AG04450 (cell line): ENCODE results near the gene CDV3. TPM values are rescaled to one million over a fixed set of nuclear protein-coding genes. Genes with fewer than 3 reads are reported as not detected.
A peak's percentile ranks its signal among the peaks of the same experiment; 100 is the strongest.

Source experiments
- CTCF ChIA-PET: fragments of 300-600, 350-600 bp; formaldehyde crosslinking; extraction: SDS; loops from one replicate; lab custom pipeline; 2022; ENCODE audit warnings: antibody characterized with exemption, inconsistent platforms; lab: Charles Lee
- POLR2A ChIA-PET: fragments of 350-600 bp; formaldehyde crosslinking; extraction: SDS; loops from one replicate; lab custom pipeline; 2021; ENCODE audit warnings: antibody characterized with exemption, inconsistent platforms; lab: Yijun Ruan, JAX
- DNase-seq: peaks from one replicate; pipeline ENCODE4 v3.0.0-alpha.2; 2011; ENCODE audit warnings: low read depth, low spot score
- H3K27ac ChIP-seq: one replicate; pipeline ENCODE4 v1.5.1; 2012; ENCODE audit warnings: low read depth, low read length, control low read depth
- H3K27me3 ChIP-seq: one replicate; pipeline ENCODE4 v1.6.0; 2012; ENCODE audit warnings: low read length; ENCODE audit not compliant: control insufficient read depth, insufficient read depth
- H3K4me3 ChIP-seq: 2 replicates; pipeline ENCODE4 v1.5.1; 2011; ENCODE audit warnings: mild to moderate bottlenecking, low read depth, low read length, control low read depth
- H3K9me3 ChIP-seq: 2 replicates; pipeline ENCODE4 v1.5.1; 2012; ENCODE audit warnings: low read length; ENCODE audit not compliant: control insufficient read depth, insufficient read depth
- CTCF ChIP-seq: IDR thresholded peaks from 2 replicates; pipeline ENCODE4 v1.5.1; 2011; ENCODE audit warnings: low read depth, low read length, control low read depth, inconsistent platforms
- polyA plus RNA-seq: library from polyadenylated mRNA; depleted of rRNA; stranded (reverse); fragments of >200 nt; gene quantifications from 2 replicates; pipeline ENCODE4 v1.2.3, GENCODE V29; 2011

Gene CDV3
- polyA plus RNA-seq, 1 experiment, result 164 TPM

- Histone ChIP-seq H3K4me3 (no peak overlapping the region), H3K27me3 (no peaks in the 10 kb centered on the region), H3K9me3 (no peaks in the 10 kb centered on the region; the same call in 1 of the 2 replicates), H3K27ac (no peak overlapping the region)
- POLR2A ChIA-PET, result interaction anchor here (0.7 to 2.3 kb wide), 5 partner anchors 10 to 272 kb away, joined by 3 to 8 read pairs (median 4); partner anchors contain the start of gene CDV3
- no peak for DNase-seq
- CTCF ChIA-PET, result interaction anchor here (0.6 to 2.2 kb wide), 5 partner anchors 9 to 101 kb away, joined by 3 to 9 read pairs (median 4); partner anchors contain the start of gene CDV3
- TF ChIP-seq CTCF, result no peak
Observed at GRCh38 chr3:133563816-133564215, 9.7 kb upstream of the CDV3 start.

GRCh38 chr3:133568294-133569014, 5.0 kb upstream of the CDV3 start:
- H3K27me3 ChIP-seq, result no peaks in the 10 kb centered on the region
- H3K27ac ChIP-seq, result peak overlapping the region; percentile 40
- POLR2A ChIA-PET, result interaction anchor here (0.7 to 0.9 kb wide), 2 partner anchors 21 to 24 kb away, joined by 3 read pairs; no protein-coding TSS in a partner anchor
- no peak overlapping the region for H3K4me3 ChIP-seq
- CTCF ChIA-PET, result interaction anchor here (1.0 to 2.4 kb wide), 2 partner anchors 10 to 80 kb away, joined by 3 to 6 read pairs; no protein-coding TSS in a partner anchor
- no peak for DNase-seq
- no peak for TF ChIP-seq CTCF
- H3K9me3 ChIP-seq, result no peaks in the 10 kb centered on the region

GRCh38 chr3:133570139-133570936, 3.1 kb upstream of the CDV3 start:
- Histone ChIP-seq H3K4me3 (no peak overlapping the region), H3K27me3 (no peaks in the 10 kb centered on the region), H3K27ac (peak overlapping the region; percentile 76), H3K9me3 (no peaks in the 10 kb centered on the region)
- no peak for TF ChIP-seq CTCF
- ChIA-PET CTCF (interaction anchor here (0.8 to 2.4 kb wide), 5 partner anchors 8 to 844 kb away, joined by 3 to 6 read pairs (median 3); no protein-coding TSS in a partner anchor), POLR2A (interaction anchor here (0.6 to 1.8 kb wide), 5 partner anchors 8 to 338 kb away, joined by 3 to 7 read pairs (median 3); no protein-coding TSS in a partner anchor)
- no peak for DNase-seq

GRCh38 chr3:133570937-133571320, 2.6 kb upstream of the CDV3 start:
- no peak overlapping the region for H3K4me3 ChIP-seq
- POLR2A ChIA-PET, result interaction anchor here (0.6 to 1.8 kb wide), 2 partner anchors 8 to 21 kb away, joined by 3 to 4 read pairs; no protein-coding TSS in a partner anchor
- CTCF ChIA-PET, result interaction anchor here (0.8 kb wide), 1 partner anchor 97 kb away, joined by 3 read pairs; no protein-coding TSS in a partner anchor
- DNase-seq, result no peak
- no peaks in the 10 kb centered on the region for H3K9me3 ChIP-seq
- TF ChIP-seq CTCF, result no peak
- no peaks in the 10 kb centered on the region for H3K27me3 ChIP-seq
- H3K27ac ChIP-seq, result no peak overlapping the region
